Neural progenitor cell (in vitro differentiated cells): ENCODE results near the gene PCSK1N.

Experiments
- CTCF ChIP-seq: fragments of 200-600 bp; sonication (generic); IDR thresholded peaks from 2 replicates; pipeline ENCODE4 v1.5.1; 2017; ENCODE audit warnings: antibody characterized with exemption, mild to moderate bottlenecking
- EZH2phosphoT487 ChIP-seq: fragments of 200-600 bp; sonication (generic); IDR thresholded peaks from 2 replicates; pipeline ENCODE4 v1.6.1; 2017; ENCODE audit warnings: antibody characterized with exemption

- TF ChIP-seq CTCF (no peak), EZH2phosphoT487 (no peak)
These were observed 40.4 kb downstream of the PCSK1N start for GRCh38 chrX:48794911-48795515.
